CD14-positive monocyte (primary cell): Measurements from ENCODE around the gene GNB3. TPM values are rescaled to one million over a fixed set of nuclear protein-coding genes. Genes with fewer than 3 reads are reported as not detected.
A peak's percentile ranks its signal among the peaks of the same experiment; 100 is the strongest.

Experiments
- DNase-seq, 3 donors: peaks; one replicate each; pipeline ENCODE4 v3.0.0-alpha.2; 2011 to 2022
- H2AFZ ChIP-seq: 2 replicates; pipeline ENCODE4 v1.6.0; 2012; ENCODE audit warnings: mild to moderate bottlenecking, low read depth, low read length, inconsistent platforms; ENCODE audit not compliant: insufficient read depth, poor library complexity, severe bottlenecking
- H3K27ac ChIP-seq, 2 donors: 1 replicate in 1 of 2; 2 replicates in 1 of 2; pipeline ENCODE4 v1.5.1; 2012 to 2013; ENCODE audit warnings: low read length in 2 of 2, control low read depth in 1 of 2, inconsistent platforms in 1 of 2, low read depth in 1 of 2, mild to moderate bottlenecking in 1 of 2
- H3K27me3 ChIP-seq, 2 donors: one replicate each; pipeline versions ENCODE4 v1.6.0 to v1.6.1; 2011 to 2013; ENCODE audit warnings: low read length in 2 of 2; ENCODE audit not compliant: control insufficient read depth in 2 of 2, insufficient read depth in 2 of 2
- H3K36me3 ChIP-seq, 2 donors: replicated peaks in 1 of 2; 1 replicate in 1 of 2; 2 replicates in 1 of 2; pipeline versions ENCODE4 v1.5.1 to v1.6.1; 2012 to 2013; ENCODE audit warnings: low read length in 2 of 2, control low read depth in 1 of 2, inconsistent platforms in 1 of 2, mild to moderate bottlenecking in 1 of 2; ENCODE audit not compliant: insufficient read depth in 2 of 2, control insufficient read depth in 1 of 2
- H3K4me1 ChIP-seq, 2 donors: 1 replicate in 1 of 2; 2 replicates in 1 of 2; pipeline versions ENCODE4 v1.5.1 to v1.6.1; 2012 to 2013; ENCODE audit warnings: low read length in 2 of 2, control low read depth in 1 of 2, inconsistent platforms in 1 of 2, mild to moderate bottlenecking in 1 of 2, moderate library complexity in 1 of 2; ENCODE audit not compliant: insufficient read depth in 2 of 2, control insufficient read depth in 1 of 2
- H3K4me2 ChIP-seq: replicated peaks from 2 replicates; pipeline ENCODE3; 2012; ENCODE audit warnings: low read length, moderate library complexity, mild to moderate bottlenecking; ENCODE audit not compliant: poor library complexity, severe bottlenecking; ENCODE audit errors: extremely low read depth
- H3K4me3 ChIP-seq, 3 experiments: fragments of 200-600 bp in 1 of 3; sonication (generic) in 1 of 3; replicated peaks in 1 of 3; 1 replicate in 2 of 3; 2 replicates in 1 of 3; pipeline ENCODE4 v1.5.1; 2011 to 2013; ENCODE audit warnings: low read length in 3 of 3, mild to moderate bottlenecking in 3 of 3, control low read depth in 2 of 3, low read depth in 2 of 3, inconsistent platforms in 1 of 3, moderate library complexity in 1 of 3
- H3K79me2 ChIP-seq: 2 replicates; pipeline ENCODE4 v1.6.0; 2012; ENCODE audit warnings: mild to moderate bottlenecking, control low read depth, inconsistent platforms, low read length, moderate library complexity; ENCODE audit not compliant: insufficient read depth
- H3K9ac ChIP-seq: 2 replicates; pipeline ENCODE4 v1.6.0; 2017; ENCODE audit warnings: low read length, mild to moderate bottlenecking; ENCODE audit not compliant: insufficient read depth, poor library complexity, severe bottlenecking
- H3K9me3 ChIP-seq, 2 donors: replicated peaks in 1 of 2; 1 replicate in 1 of 2; 2 replicates in 1 of 2; pipeline versions ENCODE4 v1.5.1 to v1.6.1; 2012 to 2013; ENCODE audit warnings: low read length in 2 of 2, control low read depth in 1 of 2; ENCODE audit not compliant: control insufficient read depth in 1 of 2, insufficient read depth in 1 of 2
- H4K20me1 ChIP-seq: 2 replicates; pipeline ENCODE4 v1.6.0; 2012; ENCODE audit warnings: mild to moderate bottlenecking, low read length, control low read depth, moderate library complexity; ENCODE audit not compliant: insufficient read depth
- H3K27ac Mint-ChIP-seq, 7 donors: one replicate each; pipeline ENCODE4 v1.8.0; 2020; ENCODE audit warnings: mild to moderate bottlenecking in 7 of 7, mixed read lengths in 7 of 7, moderate library complexity in 6 of 7, inconsistent platforms in 2 of 7
- H3K27me3 Mint-ChIP-seq, 3 donors: one replicate each; pipeline ENCODE4 v1.8.0; 2021 to 2022; ENCODE audit warnings: low read depth in 3 of 3, mild to moderate bottlenecking in 3 of 3, mixed read lengths in 3 of 3, moderate library complexity in 3 of 3, inconsistent platforms in 1 of 3
- H3K36me3 Mint-ChIP-seq, 2 donors: one replicate each; pipeline ENCODE4 v1.8.0; 2020; ENCODE audit warnings: mixed read lengths in 2 of 2, inconsistent platforms in 1 of 2, mild to moderate bottlenecking in 1 of 2
- H3K4me1 Mint-ChIP-seq: one replicate; pipeline ENCODE4 v1.8.0; 2020; ENCODE audit warnings: mild to moderate bottlenecking, mixed read lengths
- H3K4me3 Mint-ChIP-seq, 2 donors: one replicate each; pipeline ENCODE4 v1.8.0; 2020; ENCODE audit warnings: mild to moderate bottlenecking in 2 of 2, mixed read lengths in 2 of 2, moderate library complexity in 1 of 2
- H3K9me3 Mint-ChIP-seq, 7 donors: one replicate each; pipeline ENCODE4 v1.8.0; 2020 to 2022; ENCODE audit warnings: mixed read lengths in 7 of 7, mild to moderate bottlenecking in 6 of 7, moderate library complexity in 6 of 7, inconsistent platforms in 2 of 7
- CTCF ChIP-seq: fragments of 200-600 bp; IDR thresholded peaks from one replicate; pipeline ENCODE4 v1.8.0; 2022; ENCODE audit warnings: antibody characterized with exemption, mild to moderate bottlenecking
- WGBS: methylation state at CpG from one replicate; pipeline ENCODE4 v1.1.5; 2013; ENCODE audit warnings: missing lambda C conversion rate; ENCODE audit not compliant: insufficient coverage; 5-methylcytosine and 5-hydroxymethylcytosine counted together
- intact Hi-C, 2 donors: fragments of 100-400 bp; cut with micrococcal nuclease; formaldehyde crosslinking; loops; one replicate each; pipeline versions ENCODE4 v1.15.0 to v1.15.1; 2023
- polyA plus RNA-seq, 3 donors: library from polyadenylated mRNA; depleted of rRNA in 1 of 3; unstranded in 2 of 3; stranded (reverse) in 1 of 3; fragments of 300-500 nt in 2 of 3; fragments of >200 nt in 1 of 3; fragmentation: Illumina TruSeq in 2 of 3; gene quantifications; 1 replicate in 2 of 3; 2 replicates in 1 of 3; pipeline ENCODE4 v1.2.3, GENCODE V29; 2012 to 2021

The GNB3 gene
- polyA plus RNA-seq, 3 donors, result 0.31 TPM; not detected in 2

GRCh38 chr12:6849427-6849826 lies 8.7 kb downstream of the GNB3 start:
- Mint-ChIP-seq H3K4me1 (peaks cover 39% of the 10 kb centered on the region), H3K27me3 (peaks cover 0 to 1% (median 0%) of the 10 kb centered on the region in 3 donors), H3K27ac (peak overlapping the region in 2 of 7 donors; percentile 31 to 52), H3K9me3 (no peaks in the 10 kb centered on the region), H3K36me3 (peaks cover 18 to 41% of the 10 kb centered on the region in 2 donors), H3K4me3 (no peak overlapping the region)
- peaks cover 42% of the 10 kb centered on the region for H3K79me2 ChIP-seq
- peaks cover 3 to 30% of the 10 kb centered on the region in 2 donors for H3K36me3 ChIP-seq
- no peaks in the 10 kb centered on the region for H3K9me3 ChIP-seq
- H3K9ac ChIP-seq, result no peak overlapping the region
- TF ChIP-seq CTCF, result no peak
- no peak for DNase-seq
- peaks cover 29 to 35% of the 10 kb centered on the region in 2 donors for H3K4me1 ChIP-seq
- no peaks in the 10 kb centered on the region for H3K27me3 ChIP-seq
- H3K4me2 ChIP-seq, result no peak overlapping the region
- no peak overlapping the region for H3K27ac ChIP-seq
- H4K20me1 ChIP-seq, result peaks cover 5% of the 10 kb centered on the region
- intact Hi-C loops, result no loop called here
- no peak overlapping the region for H2AFZ ChIP-seq
- WGBS, result 13% methylated on average over 1 of the region's 2 CpGs
- H3K4me3 ChIP-seq, result no peak overlapping the region

GRCh38 chr12:6849976-6850560 lies 9.3 kb downstream of the GNB3 start:
- no peak for TF ChIP-seq CTCF
- Histone ChIP-seq H3K36me3 (peaks cover 6 to 34% of the 10 kb centered on the region in 2 donors), H3K9me3 (no peaks in the 10 kb centered on the region), H3K27me3 (no peaks in the 10 kb centered on the region), H4K20me1 (peaks cover 9% of the 10 kb centered on the region), H3K9ac (no peak overlapping the region), H3K79me2 (peaks cover 46% of the 10 kb centered on the region), H3K4me3 (peak overlapping the region in 1 of 3 experiments; percentile 93), H2AFZ (no peak overlapping the region), H3K4me2 (peak overlapping the region; percentile 89), H3K27ac (peak overlapping the region in 1 of 2 donors; percentile 85), H3K4me1 (peaks cover 29 to 35% of the 10 kb centered on the region in 2 donors)
- Mint-ChIP-seq H3K4me3 (no peak overlapping the region), H3K9me3 (no peaks in the 10 kb centered on the region), H3K36me3 (peaks cover 19 to 37% of the 10 kb centered on the region in 2 donors), H3K4me1 (peaks cover 39% of the 10 kb centered on the region), H3K27me3 (peaks cover 0 to 1% (median 0%) of the 10 kb centered on the region in 3 donors), H3K27ac (peak overlapping the region in 4 of 7 donors; percentile 33 to 68 (median 50))
- 98% methylated on average over 8 of the region's 10 CpGs for whole genome bisulfite sequencing
- DNase-seq, result no peak
- intact Hi-C loops, result loop anchor here in 1 of 2 donors (2.0 to 10.0 kb wide), 2 partner anchors 55 to 187 kb away; partner anchors contain the start of genes ING4 and LRRC23
